OCI-LY3 (cell line): ENCODE measurements around the gene ABI1.

Experiments used
- H2AFZ ChIP-seq: fragments of 200-600, 300-600 bp; shearing (Covaris generic); 2 replicates; pipeline ENCODE4 v1.6.0; 2014; ENCODE audit warnings: antibody characterized with exemption, low read depth, low read length
- H3K27ac ChIP-seq: fragments of 200-600, 300-600 bp; sonication (generic); 2 replicates; pipeline ENCODE4 v1.5.1; 2014; ENCODE audit warnings: mild to moderate bottlenecking, low read length, moderate library complexity, mixed read lengths
- H3K27me3 ChIP-seq: fragments of 200-600, 300-600 bp; sonication (generic); 2 replicates; pipeline ENCODE4 v1.6.1; 2014; ENCODE audit warnings: low read depth, low read length, mixed read lengths
- H3K36me3 ChIP-seq: fragments of 200-600, 300-600 bp; sonication (generic); replicated peaks from 2 replicates; pipeline ENCODE3; 2014; ENCODE audit warnings: low read depth, low read length, mixed read lengths
- H3K4me1 ChIP-seq: fragments of 300-600, 200-600 bp; sonication (generic); 2 replicates; pipeline ENCODE4 v1.6.1; 2014; ENCODE audit warnings: low read length, mixed read lengths
- H3K4me2 ChIP-seq: fragments of 200-600, 300-600 bp; sonication (generic); 2 replicates; pipeline ENCODE4 v1.6.1; 2014; ENCODE audit warnings: low read length, mixed read lengths
- H3K4me3 ChIP-seq: fragments of 300-600, 200-600 bp; sonication (generic); 2 replicates; pipeline ENCODE4 v1.5.1; 2014; ENCODE audit warnings: antibody characterized with exemption, mild to moderate bottlenecking, low read length, moderate library complexity
- H3K79me2 ChIP-seq: fragments of 300-600, 200-600 bp; shearing (Covaris generic); 2 replicates; pipeline ENCODE4 v1.6.1; 2014; ENCODE audit warnings: mild to moderate bottlenecking, low read length, mixed read lengths
- H3K9ac ChIP-seq: fragments of 300-600, 200-600 bp; shearing (Covaris generic); 2 replicates; pipeline ENCODE4 v1.6.0; 2014; ENCODE audit warnings: mild to moderate bottlenecking, low read length, moderate library complexity
- H3K9me3 ChIP-seq: fragments of 200-600, 300-600 bp; shearing (Covaris generic); 2 replicates; pipeline ENCODE4 v1.6.1; 2014; ENCODE audit warnings: low read length, mixed read lengths; ENCODE audit not compliant: insufficient read depth
- H4K20me1 ChIP-seq: fragments of 200-600, 300-600 bp; sonication (generic); 2 replicates; pipeline ENCODE4 v1.6.1; 2016; ENCODE audit warnings: low read length, mixed read lengths; ENCODE audit not compliant: insufficient read depth
- CTCF ChIP-seq: fragments of 200-600, 300-600 bp; sonication (generic); IDR thresholded peaks from 2 replicates; pipeline ENCODE4 v1.5.1; 2014; ENCODE audit warnings: antibody characterized with exemption, low read length, low read depth
- EZH2phosphoT487 ChIP-seq: fragments of 200-600 bp; shearing (Covaris generic); IDR thresholded peaks from 2 replicates; pipeline ENCODE4 v1.6.1; 2018; ENCODE audit warnings: antibody characterized with exemption, mixed run types, low read depth

Gene ABI1

GRCh38 chr10:26824015-26824690 lies 36.6 kb downstream of the ABI1 start:
- Histone ChIP-seq H3K27ac (no peak overlapping the region), H4K20me1 (peaks cover 89% of the 10 kb centered on the region), H3K36me3 (peaks cover 18% of the 10 kb centered on the region), H3K79me2 (peaks cover 99% of the 10 kb centered on the region), H3K4me2 (no peak overlapping the region), H3K9me3 (no peaks in the 10 kb centered on the region), H3K4me3 (no peak overlapping the region), H3K27me3 (no peaks in the 10 kb centered on the region), H3K9ac (no peak overlapping the region), H3K4me1 (peaks cover 19% of the 10 kb centered on the region), H2AFZ (no peak overlapping the region)
- TF ChIP-seq EZH2phosphoT487 (no peak), CTCF (no peak)

GRCh38 chr10:26821699-26822570 lies 38.8 kb downstream of the ABI1 start:
- Histone ChIP-seq H3K27me3 (no peaks in the 10 kb centered on the region), H2AFZ (no peak overlapping the region), H3K4me2 (no peak overlapping the region), H3K9me3 (no peaks in the 10 kb centered on the region), H3K9ac (no peak overlapping the region), H3K36me3 (peaks cover 22% of the 10 kb centered on the region), H3K4me3 (no peak overlapping the region), H3K79me2 (peaks cover 98% of the 10 kb centered on the region), H3K27ac (no peak overlapping the region), H3K4me1 (peaks cover 18% of the 10 kb centered on the region), H4K20me1 (peaks cover 88% of the 10 kb centered on the region)
- TF ChIP-seq CTCF (no peak), EZH2phosphoT487 (no peak)

GRCh38 chr10:26815500-26815899 lies 45.3 kb downstream of the ABI1 start:
- Histone ChIP-seq H3K27me3 (no peaks in the 10 kb centered on the region), H3K36me3 (peaks cover 13% of the 10 kb centered on the region), H4K20me1 (peaks cover 96% of the 10 kb centered on the region), H3K9me3 (no peaks in the 10 kb centered on the region), H3K79me2 (peaks cover 99% of the 10 kb centered on the region), H3K4me1 (peaks cover 18% of the 10 kb centered on the region), H2AFZ (no peak overlapping the region), H3K4me2 (no peak overlapping the region), H3K9ac (no peak overlapping the region), H3K4me3 (no peak overlapping the region), H3K27ac (no peak overlapping the region)
- TF ChIP-seq EZH2phosphoT487 (no peak), CTCF (no peak)

- no peaks in the 10 kb centered on the region for H3K27me3 ChIP-seq
- TF ChIP-seq EZH2phosphoT487 = no peak
- no peak for TF ChIP-seq CTCF
- H3K4me1 ChIP-seq = peaks cover 14% of the 10 kb centered on the region; the same call in 1 of the 2 replicates
- H3K27ac ChIP-seq = no peak overlapping the region
- peaks cover 99% of the 10 kb centered on the region for H3K79me2 ChIP-seq
- no peak overlapping the region for H3K4me2 ChIP-seq
- no peak overlapping the region for H2AFZ ChIP-seq
- H3K9ac ChIP-seq = no peak overlapping the region
- peaks cover 93% of the 10 kb centered on the region for H4K20me1 ChIP-seq
- H3K36me3 ChIP-seq = peaks cover 9% of the 10 kb centered on the region
- no peak overlapping the region for H3K4me3 ChIP-seq
- no peaks in the 10 kb centered on the region for H3K9me3 ChIP-seq
Observed at GRCh38 chr10:26810435-26811026, 50.2 kb downstream of the ABI1 start.
